ENCODE measurements around the gene CIBAR2.

- TF ChIP-seq CTCF (IDR thresholded peaks at IDR 0.05) = no peak
- TF ChIP-seq EP300 (IDR thresholded peaks at IDR 0.05) = no peak
These were observed 20.4 kb upstream of the CIBAR2 start for GRCh38 chr16:85132456-85133289.

Data from esophagus muscularis mucosa (tissue), 3 donors.